CD4-positive, alpha-beta T cell treated with Interleukin-4 for 1 hour (primary cell): Measurements from ENCODE around the gene MTAP.

Source experiments
- DNase-seq, 2 donors: peaks; one replicate each; pipeline ENCODE4 v3.0.0-alpha.2; 2020 to 2022

The MTAP gene

GRCh38 chr9:21806644-21807043, 4.2 kb downstream of the MTAP start:
- DNase-seq: no peak

DNA sequence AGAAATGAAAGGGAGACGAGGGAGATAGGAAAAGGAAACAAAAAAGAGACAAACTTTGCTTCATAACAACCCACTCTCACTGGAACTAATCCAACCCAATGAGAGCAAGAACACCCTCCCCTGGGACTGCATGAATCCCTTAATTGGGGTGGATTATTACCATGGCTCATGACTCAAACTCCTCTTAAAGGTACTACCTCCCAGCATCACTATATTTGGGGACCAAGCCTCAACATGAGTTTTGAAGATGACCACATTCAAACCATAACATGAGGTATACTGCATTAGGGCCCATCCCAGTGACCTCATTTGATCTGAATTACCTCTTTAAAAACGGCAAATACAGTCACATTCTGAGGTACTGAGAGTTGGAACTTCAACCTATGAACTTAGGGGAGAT, 8.0 kb downstream of the MTAP start:
- no peak for DNase-seq

GRCh38 chr9:21810881-21811280, 8.4 kb downstream of the MTAP start:
- DNase-seq: no peak

- DNase-seq: no peak
These were observed 9.5 kb downstream of the MTAP start for GRCh38 chr9:21811914-21812313.

DNA sequence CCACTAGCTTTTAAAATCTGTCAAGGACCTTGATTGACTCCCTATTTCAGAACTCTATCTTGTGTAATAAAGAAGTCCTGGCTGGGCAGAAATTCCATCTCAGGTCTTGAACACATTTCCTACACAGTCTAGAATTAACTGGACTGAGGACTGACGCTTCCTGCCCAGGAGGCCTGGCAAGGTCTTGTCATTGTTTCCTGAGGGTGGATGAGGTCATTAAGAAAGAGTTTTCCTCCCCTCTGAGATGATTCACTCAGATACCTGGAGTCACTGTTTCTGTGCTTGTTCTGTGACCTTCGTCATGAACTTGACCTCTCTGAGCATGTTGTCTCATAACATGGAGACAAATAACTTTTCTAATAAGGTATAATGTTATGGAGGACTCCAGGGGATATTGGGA, 10.0 kb downstream of the MTAP start:
- no peak for DNase-seq

GRCh38 chr9:21812946-21813568, 10.6 kb downstream of the MTAP start:
- DNase-seq: peak; percentile 65 to 74

GRCh38 chr9:21813575-21814473, 11.4 kb downstream of the MTAP start:
- peak; percentile 70 to 88 for DNase-seq

DNA sequence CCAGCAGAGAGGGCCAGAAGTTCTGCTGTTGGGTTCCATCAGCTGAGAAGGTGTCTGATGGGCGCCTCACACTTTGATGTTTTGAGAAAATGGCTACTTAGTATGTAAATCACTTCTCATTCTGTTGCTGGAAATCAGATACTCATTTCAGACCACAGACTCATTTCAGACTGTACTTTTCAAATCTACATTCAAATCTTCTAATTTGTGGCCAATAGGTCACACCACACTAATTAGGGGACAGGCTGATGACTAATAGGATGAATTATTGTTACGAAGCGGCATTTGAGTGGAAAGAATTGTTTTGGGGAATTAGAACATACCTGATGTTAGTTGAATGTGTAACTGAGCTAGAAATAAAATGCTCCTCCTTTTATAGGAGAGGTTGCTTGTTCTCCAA, 13.2 kb downstream of the MTAP start:
- DNase-seq: no peak

DNA sequence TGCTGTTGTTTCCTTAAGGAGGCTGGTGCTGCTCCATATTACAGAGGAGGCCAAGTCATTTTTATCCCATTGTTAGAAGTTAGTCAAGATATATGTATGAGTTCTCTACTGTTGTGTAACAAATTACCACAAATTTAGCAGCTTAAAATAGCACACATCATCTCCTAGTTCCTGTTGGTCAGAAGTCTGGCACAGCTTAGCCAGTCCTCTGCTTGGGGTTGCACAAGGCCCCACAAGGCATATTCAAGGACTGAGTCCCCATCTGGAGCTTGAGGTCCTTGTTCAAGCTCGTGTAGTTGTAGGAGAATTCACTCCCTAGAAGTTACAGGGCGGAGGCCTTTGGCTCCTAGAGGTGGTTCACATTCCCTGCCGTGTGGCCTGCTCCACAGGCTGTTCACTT, 14.7 kb downstream of the MTAP start:
- peak in 1 of 2 donors; percentile 34 for DNase-seq

DNA sequence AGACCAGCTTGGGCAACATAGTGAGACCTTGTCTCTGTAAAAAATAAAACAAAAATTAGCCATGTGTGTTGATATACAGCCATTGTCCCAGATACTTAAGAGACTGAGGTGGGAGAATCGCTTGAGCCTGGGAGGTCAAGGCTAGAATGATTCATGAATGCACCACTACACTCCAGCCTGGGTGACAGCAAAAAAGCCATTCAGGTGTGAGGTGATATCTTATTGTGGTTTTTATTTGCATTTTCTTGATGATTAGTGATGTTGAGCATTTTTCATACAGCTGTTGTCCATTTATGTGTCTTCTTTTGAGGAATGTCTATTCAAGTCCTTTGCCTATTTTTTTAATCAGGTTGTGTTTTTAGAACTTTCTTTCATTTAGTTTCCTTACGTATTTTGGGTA, 23.2 kb downstream of the MTAP start:
- DNase-seq: no peak

DNA sequence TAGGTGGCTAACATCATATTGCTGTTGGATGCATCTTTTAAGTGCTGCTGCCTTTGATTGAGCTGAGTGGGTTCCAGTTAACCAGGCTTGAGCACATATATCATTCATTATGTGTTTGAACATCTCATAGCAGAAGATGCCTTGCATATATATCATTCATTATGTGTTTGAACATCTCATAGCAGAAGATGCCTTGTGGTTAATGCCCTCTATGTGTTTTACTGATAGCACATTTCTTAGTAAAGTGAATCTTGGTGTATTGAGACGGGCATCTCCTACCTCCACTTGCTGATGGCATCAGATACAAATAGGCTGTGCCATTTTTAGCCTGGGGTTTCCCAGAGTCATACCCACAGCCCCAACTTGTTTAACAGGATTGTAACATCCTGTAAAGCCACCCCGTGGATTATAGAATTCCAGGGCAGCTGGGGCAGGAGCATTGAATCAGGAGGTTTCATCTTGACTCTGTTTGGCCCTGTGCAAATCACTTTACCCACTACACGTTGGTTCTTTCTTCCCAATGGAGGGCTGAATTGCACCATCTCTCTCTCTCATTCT, 26.5 kb downstream of the MTAP start:
- no peak for DNase-seq

- no peak for DNase-seq
These were observed 28.2 kb downstream of the MTAP start for GRCh38 chr9:21830589-21830988.

- DNase-seq: peak in 1 of 2 donors; percentile 72
These were observed 29.5 kb downstream of the MTAP start for GRCh38 chr9:21831841-21832509.

GRCh38 chr9:21833090-21833801, 30.8 kb downstream of the MTAP start:
- peak in 1 of 2 donors; percentile 36 for DNase-seq

GRCh38 chr9:21835121-21835520, 32.7 kb downstream of the MTAP start:
- no peak for DNase-seq

- no peak for DNase-seq
These were observed 34.2 kb downstream of the MTAP start for GRCh38 chr9:21836437-21837161.

DNA sequence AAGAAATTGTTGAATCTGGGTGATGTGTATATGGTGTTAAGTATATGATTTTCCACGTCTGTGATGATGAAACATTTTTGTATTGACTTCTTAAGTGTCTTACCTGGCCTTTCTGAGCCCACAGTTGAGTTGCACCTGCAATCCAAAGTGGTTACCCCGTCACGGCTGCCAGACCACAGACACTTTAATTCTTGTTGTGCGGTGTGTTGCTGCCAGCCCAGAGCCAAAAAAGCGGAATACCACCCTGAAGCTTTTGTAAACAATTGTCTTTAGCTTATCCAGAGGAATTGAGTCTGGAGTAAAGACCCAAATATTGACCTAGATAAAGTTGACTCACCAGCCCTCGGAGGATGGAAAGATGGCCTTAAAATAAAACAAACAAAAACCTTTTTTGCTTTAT, 35.1 kb downstream of the MTAP start:
- DNase-seq: no peak

DNA sequence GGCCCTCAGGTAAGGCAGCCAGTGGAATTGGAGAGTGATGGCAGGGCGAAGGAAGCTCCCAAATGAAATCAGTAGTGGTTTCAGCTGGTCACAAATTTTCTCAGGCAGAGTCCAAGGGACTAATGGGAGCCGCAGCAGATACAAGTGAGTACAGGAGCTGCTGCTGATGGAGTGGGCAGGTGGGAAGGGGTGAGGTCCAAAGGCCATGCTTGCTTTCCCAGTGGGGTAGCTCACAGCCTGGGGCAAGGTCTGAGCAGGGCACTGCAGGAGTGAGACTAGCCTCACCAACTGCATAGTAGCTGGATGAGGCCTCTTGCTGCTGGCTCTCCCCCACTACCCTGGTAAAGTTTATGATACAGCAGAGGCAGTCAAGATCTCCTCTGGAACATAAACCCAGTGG, 38.2 kb downstream of the MTAP start:
- DNase-seq: no peak

DNA sequence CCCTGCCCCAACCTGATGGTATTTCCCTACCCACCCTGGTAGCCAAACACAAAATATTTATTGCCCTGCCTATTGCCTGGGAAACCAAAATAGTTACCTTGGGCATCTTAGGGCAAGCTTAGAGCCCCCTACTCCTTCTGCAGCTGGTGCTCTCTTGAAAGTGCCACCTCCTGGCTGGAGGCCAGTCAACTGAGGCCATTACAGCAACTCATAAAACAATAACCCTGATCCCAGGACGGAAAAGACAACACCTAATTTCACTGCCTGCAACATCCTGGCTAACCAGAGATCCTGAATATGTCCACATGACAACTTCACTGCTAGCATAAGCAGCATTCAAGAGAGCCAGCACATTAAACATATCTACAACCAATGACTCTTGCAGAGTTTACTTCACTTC, 38.7 kb downstream of the MTAP start:
- DNase-seq: no peak

GRCh38 chr9:21848615-21849014, 46.2 kb downstream of the MTAP start:
- DNase-seq: no peak

- peak in 1 of 2 donors; percentile 13 for DNase-seq
These were observed 50.3 kb downstream of the MTAP start for GRCh38 chr9:21852754-21853153.

DNA sequence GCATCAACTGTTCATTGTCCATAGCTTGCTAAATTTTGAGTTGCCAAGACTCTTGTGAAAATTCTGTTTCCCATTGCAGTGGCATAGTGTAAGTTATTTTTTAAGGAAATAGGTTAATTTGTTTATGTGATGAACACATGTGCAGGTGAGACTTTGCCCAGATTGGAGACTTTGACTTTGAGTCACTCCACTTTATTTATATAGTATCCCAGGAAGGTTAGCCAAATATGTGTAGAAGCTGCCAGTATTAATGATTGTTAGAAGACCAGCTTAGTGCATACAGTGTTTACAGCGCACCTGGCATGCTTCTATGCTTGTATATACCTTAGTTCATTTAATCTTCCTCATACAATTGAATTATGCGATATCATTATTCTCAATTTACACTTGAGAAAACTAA, 51.0 kb downstream of the MTAP start:
- DNase-seq: no peak
